ENCODE measurements around the gene MAPKAP1.

The MAPKAP1 gene

GRCh38 chr9:125391704-125392103 lies 315.3 kb downstream of the MAPKAP1 start:
- TF ChIP-seq GABPA (IDR thresholded peaks at IDR 0.05; ENCODE audit: low read depth): no peak
- no peak for TF ChIP-seq CTCF (IDR thresholded peaks at IDR 0.05; ENCODE audit: insufficient read depth, low read length)
- TF ChIP-seq SPI1 (IDR thresholded peaks at IDR 0.05; ENCODE audit: borderline replicate concordance, low read depth): no peak
- TF ChIP-seq REST (IDR thresholded peaks at IDR 0.05; ENCODE audit: insufficient replicate concordance, low read depth): no peak
- TF ChIP-seq POLR2AphosphoS5 (IDR thresholded peaks at IDR 0.05; ENCODE audit: low read depth): no peak
- H3K27ac ChIP-seq (replicated peaks): no peak overlapping the region
- H3K4me3 ChIP-seq (replicated peaks; ENCODE audit: insufficient read depth, low read length): no peak overlapping the region
- H3K27me3 ChIP-seq (ENCODE audit: insufficient read depth, poor library complexity, severe bottlenecking): no peaks in the 10 kb centered on the region
- DNase-seq (ENCODE audit: low read depth in 1 of 2, low spot score in 1 of 2): no peak

- Histone ChIP-seq H3K27me3 (ENCODE audit: insufficient read depth, poor library complexity, severe bottlenecking) (no peaks in the 10 kb centered on the region), H3K4me3 (replicated peaks; ENCODE audit: insufficient read depth, low read length) (no peak overlapping the region), H3K27ac (replicated peaks) (no peak overlapping the region)
- no peak for DNase-seq (ENCODE audit: low read depth in 1 of 2, low spot score in 1 of 2)
- no peak for TF ChIP-seq POLR2AphosphoS5 (IDR thresholded peaks at IDR 0.05; ENCODE audit: low read depth)
- no peak for TF ChIP-seq GABPA (IDR thresholded peaks at IDR 0.05; ENCODE audit: low read depth)
These were observed 318.0 kb downstream of the MAPKAP1 start for GRCh38 chr9:125388978-125389377.

GRCh38 chr9:125387861-125388524 lies 319.0 kb downstream of the MAPKAP1 start:
- Histone ChIP-seq H3K27ac (replicated peaks) (no peak overlapping the region), H3K4me3 (replicated peaks; ENCODE audit: insufficient read depth, low read length) (no peak overlapping the region), H3K27me3 (ENCODE audit: insufficient read depth, poor library complexity, severe bottlenecking) (no peaks in the 10 kb centered on the region)
- TF ChIP-seq REST (IDR thresholded peaks at IDR 0.05; ENCODE audit: insufficient replicate concordance, low read depth) (no peak), SPI1 (IDR thresholded peaks at IDR 0.05; ENCODE audit: borderline replicate concordance, low read depth) (no peak), CTCF (IDR thresholded peaks at IDR 0.05; ENCODE audit: insufficient read depth, low read length) (no peak), POLR2AphosphoS5 (IDR thresholded peaks at IDR 0.05; ENCODE audit: low read depth) (no peak), GABPA (IDR thresholded peaks at IDR 0.05; ENCODE audit: low read depth) (no peak)
- no peak for DNase-seq (ENCODE audit: low read depth in 1 of 2, low spot score in 1 of 2)

Data from HL-60 (cell line).